Activated CD4-positive, alpha-beta T cell treated with anti-CD3 and anti-CD28 coated beads, Interleukin-2, amount 50 U/mL, for 24 hours (primary cell): ENCODE measurements around the gene DTWD1.
A peak's percentile ranks its signal among the peaks of the same experiment; 100 is the strongest.
"Not testable (repeated sequence)": the region's sequence is repeated elsewhere in the genome, so short reads cannot be mapped to it uniquely, and the experiment has no call there.

Source experiments
- DNase-seq, 2 donors: peaks; one replicate each; pipeline ENCODE4 v3.0.0-alpha.2; 2020; ENCODE audit warnings: low read depth in 1 of 2, low spot score in 1 of 2

The DTWD1 gene, protein sequence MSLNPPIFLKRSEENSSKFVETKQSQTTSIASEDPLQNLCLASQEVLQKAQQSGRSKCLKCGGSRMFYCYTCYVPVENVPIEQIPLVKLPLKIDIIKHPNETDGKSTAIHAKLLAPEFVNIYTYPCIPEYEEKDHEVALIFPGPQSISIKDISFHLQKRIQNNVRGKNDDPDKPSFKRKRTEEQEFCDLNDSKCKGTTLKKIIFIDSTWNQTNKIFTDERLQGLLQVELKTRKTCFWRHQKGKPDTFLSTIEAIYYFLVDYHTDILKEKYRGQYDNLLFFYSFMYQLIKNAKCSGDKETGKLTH

DNA sequence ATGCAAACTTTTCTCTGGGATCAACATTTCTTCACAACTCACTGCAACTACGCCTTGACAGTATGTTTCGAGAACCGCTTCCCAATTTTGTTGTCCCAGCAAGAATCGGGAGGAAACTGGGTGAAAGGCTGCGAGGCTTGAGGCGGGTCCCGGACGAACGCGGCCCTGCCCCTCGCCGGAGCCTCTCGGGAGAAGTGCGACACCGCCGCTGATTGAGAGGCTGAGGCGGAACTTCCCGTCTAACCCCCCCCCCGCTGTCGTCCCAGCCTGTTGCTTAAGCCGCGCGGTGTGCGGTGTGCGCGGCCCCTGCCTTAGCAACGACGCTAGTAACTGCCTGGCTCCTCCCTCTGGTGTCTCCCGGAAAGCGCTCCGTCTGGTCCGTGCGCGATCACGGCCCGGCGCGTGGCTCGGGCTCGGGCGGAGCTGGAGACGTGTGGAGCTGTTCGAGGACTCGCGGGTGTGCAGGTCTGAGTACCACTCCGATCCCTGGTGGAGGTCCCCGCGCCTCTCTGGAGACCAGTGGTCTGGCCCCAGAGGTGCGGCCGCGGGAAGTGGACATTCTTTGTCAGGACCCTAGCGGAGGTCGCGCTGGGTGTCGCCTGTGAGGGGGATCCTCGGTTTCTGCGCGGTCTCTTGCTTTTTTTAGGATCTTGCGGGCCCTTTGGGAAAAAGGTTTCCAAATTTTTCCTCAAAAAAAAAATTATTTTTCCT, at the start of gene DTWD1, which contains the start of gene FAM227B:
TSS of gene DTWD1 (plus strand) at position 391 of the 711 bp plus-strand sequence. CDS start 4,120 bp downstream, outside the sequence.
TSS of gene FAM227B (minus strand) at position 161 of the 711 bp plus-strand sequence. CDS start 5,647 bp downstream, outside the sequence.
- DNase-seq, result peak; percentile 84 to 91

DNA sequence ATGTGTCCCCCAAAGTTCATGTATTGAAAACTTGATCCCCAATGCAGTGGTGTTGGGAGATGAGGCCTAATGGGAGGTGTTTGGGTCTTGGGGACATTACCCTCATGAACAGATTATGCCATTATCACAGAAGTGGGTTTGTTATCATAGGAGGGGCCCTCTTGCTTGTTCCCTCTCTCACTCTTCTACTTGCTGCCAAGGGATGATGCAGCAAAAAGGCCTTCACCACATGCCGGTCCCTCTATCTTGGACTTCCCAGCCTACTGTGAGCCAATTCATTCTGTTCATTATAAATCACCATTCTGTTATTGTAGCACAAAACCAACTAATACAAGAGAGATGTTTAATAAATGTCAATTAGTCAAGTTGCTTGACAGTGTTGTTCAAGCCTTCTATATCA, 47.4 kb upstream of the DTWD1 start:
- DNase-seq, result no peak

DNA sequence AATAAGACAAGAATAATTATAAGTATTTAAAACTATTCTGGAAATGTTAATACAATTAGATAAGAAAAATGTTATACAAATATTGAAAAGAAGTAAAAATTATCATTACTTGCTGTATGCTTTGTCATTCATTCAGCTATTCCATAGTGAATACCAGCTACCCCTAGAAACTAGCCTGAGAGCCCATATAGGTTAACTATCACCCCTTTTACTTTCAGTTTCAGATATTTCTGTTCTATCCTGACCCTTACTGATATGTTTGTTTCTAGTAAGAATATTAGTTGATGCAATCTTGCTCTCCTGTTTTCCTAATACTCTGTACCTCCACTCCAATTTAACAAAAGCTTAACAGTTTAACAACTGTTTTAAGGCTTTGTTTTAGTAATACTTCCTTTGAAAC, 31.8 kb upstream of the DTWD1 start:
- no peak for DNase-seq

DNA sequence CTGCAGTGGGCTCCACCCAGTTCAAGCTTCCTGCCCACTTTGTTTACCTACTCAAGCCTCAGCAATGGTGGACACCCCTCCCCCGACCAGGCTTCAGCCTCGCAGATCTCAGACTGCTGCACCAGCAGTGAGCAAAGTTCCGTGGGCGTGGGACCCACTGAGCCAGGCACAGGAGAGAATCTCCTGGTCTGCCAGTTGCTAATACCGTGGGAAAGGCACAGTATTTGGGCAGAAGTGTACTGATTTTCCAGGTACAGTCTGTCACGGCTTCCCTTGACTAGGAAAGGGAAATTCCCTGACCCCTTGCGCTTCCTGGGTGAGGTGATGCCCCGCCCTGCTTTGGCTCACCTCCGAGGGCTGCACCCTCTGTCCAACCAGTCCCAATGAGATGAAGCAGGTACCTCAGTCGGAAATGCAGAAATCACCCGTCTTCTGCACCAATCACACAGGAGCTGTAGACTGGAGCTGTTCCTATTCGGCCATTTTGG, 28.0 kb upstream of the DTWD1 start:
- DNase-seq, result not testable (repeated sequence)

DNA sequence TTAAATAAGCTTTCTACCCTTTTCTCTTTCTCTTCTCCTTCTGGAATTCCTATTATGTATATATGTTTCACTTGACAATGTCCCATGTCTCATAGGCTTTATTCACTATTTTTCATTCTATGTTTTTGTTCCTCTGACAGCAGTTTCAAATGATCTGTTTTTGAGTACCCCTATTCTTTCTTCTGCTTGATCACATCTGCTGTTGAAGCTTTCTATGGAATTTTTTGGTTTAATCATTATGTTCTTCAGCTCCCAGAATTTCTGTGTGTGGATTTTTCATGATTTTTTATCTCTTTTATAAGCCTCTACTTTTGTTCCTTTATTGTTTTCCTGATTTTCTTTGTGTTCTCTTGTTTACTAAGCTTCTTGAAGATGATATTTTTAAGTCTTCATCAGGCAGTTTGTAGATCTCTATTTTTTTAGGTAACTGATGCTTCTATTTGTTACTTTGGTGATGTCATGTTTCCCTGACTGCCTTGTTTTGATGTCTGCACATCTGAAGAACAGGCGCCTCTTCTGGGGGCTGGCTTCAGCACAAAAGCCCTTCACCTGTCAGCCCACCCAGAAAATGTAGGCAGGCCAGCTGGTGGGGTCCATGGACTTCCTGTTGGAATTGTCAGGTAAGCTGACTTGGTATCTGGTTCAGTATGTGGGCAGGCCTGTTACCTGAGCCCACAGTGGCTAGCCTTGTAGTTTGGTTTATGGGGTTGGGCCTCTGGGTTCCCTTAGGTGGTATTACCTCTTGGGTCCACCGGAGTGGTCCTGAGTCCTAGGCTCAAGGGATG, 16.0 kb upstream of the DTWD1 start:
- DNase-seq, result no peak

DNA sequence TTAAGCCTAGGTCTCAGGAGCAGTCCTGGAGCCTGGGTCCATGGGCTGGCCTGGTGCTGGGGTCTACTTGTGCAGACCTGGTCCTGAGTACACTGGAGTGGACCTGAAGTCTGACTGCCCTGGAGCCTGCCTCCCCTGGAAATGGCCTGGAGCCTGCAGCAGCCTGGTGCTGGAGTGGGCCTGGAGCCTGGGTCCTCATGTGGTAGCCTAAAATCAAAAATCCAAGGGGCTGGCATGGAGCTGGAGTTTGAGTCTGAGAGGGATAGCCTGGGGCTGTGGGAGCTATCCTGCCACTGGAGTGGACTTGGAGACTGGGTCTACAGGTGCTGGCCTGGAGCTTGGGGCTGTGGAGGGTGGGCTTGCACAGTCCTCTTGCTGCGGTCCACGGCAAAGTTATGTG, 15.3 kb upstream of the DTWD1 start:
- no peak for DNase-seq

DNA sequence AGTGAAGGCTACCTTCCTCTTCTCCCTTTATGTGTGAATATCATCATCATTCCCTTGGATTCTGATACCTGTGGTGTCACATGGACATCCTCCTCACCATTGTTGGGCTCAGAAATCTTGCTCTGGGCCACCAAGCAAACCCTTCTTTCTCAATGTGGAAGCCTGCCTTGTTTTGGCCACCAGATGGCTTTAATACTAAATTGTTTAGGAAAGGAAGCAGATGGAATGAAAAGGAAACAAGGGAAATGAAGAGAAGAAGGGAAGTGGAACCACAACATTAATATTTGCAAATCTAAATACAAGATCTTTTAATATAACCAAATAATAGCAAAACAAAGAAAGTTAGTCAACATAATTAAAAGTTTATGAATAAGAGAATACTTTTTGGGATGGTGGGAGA, 14.3 kb upstream of the DTWD1 start:
- DNase-seq, result no peak

DNA sequence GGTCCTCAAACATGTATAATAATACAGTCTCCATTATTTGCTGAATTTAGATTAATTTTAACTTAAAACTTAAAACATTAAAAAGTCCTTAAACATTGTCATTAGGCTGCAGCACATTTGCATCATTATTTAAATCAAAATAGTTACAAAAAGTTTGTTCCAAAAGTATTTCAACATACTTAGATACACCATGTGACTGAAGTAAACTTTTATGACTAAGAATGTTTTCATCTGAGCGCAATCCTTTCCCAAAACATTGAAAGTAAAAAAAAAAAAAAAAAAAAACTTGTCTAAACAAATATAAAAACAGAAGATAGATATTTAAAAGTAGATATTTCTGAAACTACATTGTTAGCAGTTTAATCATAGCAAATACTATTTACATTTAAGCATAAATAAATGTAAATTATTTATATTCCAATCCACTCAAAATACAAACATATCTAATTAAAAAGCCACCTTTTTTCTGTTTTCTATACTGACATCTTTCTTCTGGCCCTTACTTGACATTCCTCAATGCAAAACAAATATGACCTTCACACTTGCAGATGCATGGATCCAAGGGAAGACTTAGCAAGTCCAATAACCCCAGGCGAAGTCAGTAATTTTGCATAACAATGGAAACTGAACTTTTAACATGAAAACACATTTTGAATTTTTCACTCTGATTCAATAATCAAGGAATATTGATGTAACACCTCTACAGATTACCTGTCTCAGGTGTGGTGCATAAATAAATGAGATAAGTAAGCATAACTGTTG, 10.5 kb upstream of the DTWD1 start:
- DNase-seq, result no peak

DNA sequence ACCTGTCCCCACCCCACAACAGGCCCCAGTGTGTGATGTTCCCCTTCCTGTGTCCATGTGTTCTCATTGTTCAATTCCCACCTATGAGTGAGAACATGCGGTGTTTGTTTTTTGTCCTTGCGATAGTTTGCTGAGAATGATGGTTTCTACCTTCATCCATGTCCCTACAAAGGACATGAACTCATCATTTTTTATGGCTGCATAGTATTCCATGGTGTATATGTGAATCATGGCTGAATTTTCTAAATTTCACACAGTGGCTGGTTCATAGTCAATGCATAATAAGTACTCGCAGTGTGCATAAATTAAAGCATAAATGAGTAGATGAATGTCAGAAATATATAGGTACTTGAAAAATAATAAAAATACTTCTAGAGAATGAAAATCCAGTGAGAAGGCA, 8.6 kb upstream of the DTWD1 start:
- not testable (repeated sequence) for DNase-seq

DNA sequence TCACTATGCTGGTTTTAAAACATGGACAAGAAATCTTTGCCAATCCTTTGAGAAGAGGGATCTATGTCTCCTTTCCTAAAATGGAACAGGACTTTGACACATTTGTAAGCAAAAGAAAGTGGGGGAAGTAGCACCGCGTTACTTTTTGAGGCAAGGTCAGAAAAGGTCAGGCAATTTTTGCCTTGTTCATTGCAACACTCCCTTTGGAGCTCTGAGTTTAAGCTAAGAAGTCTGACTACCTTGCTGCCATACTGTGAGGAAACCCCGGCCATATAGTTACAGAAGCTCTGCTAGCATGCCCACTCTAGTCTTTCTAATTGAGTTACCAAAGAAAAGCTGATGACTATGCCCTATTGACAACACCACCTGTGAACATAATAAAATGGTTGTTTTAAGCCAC, 1.6 kb upstream of the DTWD1 start:
- no peak for DNase-seq

DNA sequence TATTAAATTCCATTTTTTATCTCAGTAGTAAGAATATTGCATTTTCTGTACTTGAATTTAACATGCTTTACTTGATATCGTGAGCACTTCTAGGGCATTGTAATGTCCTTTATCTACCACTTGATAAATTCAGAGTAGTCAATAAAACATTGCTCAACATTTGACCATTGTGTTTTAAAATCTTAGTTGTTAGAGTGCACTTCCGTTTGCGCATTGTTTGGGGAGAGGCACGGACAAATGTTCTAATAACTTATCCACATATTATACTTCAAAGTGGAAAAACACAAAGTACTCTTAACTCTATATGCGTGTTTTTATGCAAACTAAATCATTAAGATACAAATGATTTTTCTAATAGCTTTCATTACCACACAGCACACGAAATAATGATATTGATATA, 649 bp upstream of the DTWD1 start:
- DNase-seq, result no peak

DNA sequence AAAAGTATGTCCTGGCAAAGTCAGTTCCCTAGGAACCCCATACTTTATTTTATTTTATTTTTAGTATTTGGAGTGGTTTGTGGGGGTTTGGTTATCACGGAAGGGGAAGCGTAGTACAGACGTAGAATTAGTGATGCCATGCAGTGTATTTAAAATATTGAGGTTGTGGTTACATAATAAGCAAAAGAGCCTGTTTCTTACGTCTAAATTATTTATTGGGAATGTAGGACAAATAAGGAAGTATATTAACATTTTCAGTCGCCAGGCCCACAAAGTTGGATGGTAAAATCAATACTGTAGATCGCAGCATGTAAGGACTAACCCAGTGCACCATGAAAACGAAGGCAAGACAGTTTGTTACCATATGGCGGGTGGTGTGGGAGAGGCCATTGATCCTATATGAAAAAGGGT, 558 bp downstream of the DTWD1 start:
- no peak for DNase-seq

DNA sequence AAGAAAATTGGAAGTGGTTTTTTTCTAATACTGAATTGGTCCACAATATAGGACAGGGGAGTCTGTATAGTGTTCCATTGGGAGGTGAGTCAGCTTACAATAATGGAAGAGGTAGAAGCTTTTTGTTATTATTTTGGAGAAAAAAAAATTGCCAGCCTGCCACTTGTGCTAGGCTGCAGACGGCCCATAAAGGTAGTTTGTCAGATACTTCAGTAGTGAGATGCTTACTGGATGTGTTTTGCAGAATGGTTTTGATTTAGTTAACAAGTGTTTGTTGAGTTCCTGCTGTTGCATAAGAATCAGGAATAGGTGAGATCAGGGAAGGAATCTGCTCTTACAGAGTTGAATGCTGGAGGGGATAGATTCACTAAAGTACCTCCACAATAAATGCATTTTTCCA, 1.0 kb downstream of the DTWD1 start:
- no peak for DNase-seq

DNA sequence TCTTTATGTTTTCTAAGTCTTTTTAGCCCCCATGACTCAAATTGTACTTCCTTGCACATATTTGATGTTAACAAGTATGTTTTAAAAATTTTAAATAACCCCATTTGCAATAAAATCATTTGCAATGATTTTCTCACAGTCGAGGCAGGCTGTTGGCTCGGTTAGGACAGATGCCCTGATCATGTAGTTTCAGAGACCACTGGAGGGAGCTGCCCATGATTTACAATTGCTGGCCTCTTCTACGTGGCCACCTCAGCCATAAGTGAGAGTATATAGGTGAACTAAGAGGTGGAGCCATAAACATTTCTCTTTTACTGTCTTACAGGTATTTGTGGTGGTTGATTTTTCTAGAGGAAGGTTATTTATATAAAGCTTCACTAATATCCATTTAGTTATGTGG, 1.7 kb downstream of the DTWD1 start:
- DNase-seq, result no peak

DNA sequence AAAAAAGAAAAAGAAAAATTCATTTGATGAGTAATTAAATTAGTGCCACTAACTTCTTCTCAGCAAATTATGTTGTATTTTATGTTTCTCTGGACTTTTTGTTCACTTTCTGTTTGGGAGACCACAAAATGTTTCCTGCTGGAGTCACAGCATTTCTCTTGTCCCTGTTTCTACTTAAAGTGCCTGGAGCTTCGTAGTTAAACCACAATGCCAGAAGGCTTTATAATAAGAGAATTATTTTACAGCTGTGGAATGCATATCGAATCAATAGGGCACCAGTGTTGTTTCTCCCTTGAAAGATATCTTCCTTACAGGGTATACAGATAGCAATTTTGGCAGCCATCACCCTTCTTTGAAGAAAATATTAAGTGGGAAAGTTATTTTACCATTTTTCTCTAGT, 3.2 kb downstream of the DTWD1 start:
- no peak for DNase-seq

DNA sequence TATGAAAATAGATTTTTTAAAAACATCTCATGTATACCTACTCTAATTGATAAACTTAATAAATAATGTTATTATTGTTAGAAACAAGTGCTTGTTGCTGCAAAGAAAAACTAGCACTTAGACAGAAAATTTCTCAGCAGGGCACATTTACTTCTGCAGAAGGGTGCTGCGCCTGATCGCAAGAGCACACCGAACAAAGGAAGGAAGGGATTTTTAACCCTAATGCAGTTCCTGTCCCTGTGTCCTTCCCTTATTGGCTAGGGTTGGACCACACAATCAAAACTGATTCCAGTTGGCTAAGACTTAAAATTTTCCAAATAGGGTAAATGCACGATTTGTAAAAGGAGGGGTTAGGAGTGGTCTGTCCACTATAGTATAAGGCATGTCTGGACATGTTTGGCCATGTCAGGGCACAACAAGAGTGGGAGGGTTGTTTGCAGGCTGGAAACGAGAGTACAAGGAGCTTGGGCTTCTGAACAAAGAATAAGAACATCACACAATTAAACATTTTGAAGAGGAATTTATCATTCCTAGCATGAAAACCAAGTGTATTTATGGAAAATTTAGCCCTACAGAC, 4.7 kb downstream of the DTWD1 start:
- no peak for DNase-seq

DNA sequence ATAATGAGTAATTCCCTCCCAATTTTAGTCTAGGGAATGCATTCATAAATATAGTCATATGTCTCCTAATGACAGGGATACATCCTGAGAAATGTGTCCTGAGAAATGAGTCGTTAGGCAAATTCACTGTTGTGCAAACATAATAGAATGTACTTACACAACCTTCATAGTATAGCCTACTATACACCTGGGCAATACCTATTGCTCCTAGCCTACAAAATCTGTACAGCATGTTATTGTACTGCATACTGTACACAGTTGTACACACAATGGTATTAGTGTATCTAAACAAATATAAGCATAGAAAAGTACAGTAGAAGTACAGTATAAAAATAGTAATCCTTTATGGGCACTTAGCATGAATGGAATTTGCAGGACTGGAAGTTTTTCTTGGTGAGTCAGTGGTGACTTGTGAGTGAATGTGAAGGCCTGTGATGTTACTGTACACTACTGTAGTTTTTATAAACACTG, 6.6 kb downstream of the DTWD1 start:
- no peak for DNase-seq

DNA sequence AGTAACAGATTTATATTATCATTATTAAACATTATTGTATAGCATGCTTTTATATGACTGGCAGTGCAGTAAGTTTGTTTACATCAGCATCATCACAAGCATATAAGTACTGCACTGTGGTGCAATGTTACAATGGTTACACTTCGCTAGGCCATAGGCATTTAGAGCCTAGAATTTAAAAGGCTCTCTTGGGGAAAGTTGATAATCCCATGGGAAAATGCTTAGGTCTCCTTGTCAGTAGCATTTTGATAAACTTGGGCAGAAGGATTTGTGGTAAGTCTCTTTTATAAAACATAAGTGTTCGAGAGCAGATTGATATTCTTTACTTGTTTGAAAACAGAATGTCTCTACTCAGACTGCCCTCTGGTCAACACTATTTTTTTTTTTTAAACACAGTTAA, 7.5 kb downstream of the DTWD1 start:
- no peak for DNase-seq

DNA sequence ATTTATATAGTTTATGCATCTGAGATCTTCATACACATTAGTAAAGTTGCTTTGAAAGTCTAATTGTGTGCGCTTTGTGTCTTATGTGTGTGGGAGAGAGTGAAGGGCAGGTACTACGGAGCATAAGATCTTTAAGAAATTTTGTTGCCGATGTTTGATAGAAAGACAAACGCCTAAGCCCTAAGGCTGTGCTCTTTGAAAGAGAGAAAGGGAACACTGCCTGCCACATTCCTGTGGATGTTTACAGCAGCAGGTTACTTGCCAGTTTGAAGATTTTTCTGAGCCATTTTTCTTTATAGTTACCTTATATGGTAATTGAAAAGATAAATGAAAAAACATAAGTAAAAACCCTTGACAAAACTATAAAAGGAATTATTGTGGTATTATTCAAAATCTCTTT, 17.0 kb downstream of the DTWD1 start:
- DNase-seq, result no peak

DNA sequence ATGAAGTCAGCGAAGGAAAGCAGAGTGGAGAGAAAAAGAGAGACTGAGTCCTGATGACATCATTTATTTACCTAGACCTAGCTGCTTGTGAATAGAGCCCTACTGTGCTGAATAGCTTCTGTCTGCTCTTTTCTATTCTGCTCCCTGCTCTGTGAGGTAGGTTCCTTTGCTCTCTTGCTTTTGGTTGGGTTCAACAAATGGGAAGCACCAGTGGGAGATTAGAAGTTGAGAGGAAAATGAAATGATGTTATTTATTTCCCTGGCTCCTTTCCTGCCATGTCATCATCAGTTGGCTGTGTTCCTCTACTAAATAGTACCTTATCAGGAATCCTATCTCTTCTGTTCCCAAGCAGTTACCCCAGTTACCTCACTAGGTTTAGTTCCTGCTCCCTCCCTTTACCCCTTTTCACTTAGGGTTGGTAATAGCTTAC, 23.5 kb downstream of the DTWD1 start:
- DNase-seq, result no peak
